Calu3 (cell line): Measurements from ENCODE around the gene TTC9. TPM values are rescaled to one million over a fixed set of nuclear protein-coding genes. Genes with fewer than 3 reads are reported as not detected.

Experiments
- BruUV-seq: library from RNA; stranded (reverse); fragments of 400-500 nt; replicated peaks from 2 replicates; lab custom pipeline; 2021; lab: Mats Ljungman, UMichigan
- CTCF ChIA-PET: fragments of 300-600 bp; sonication (Branson Sonifier 250); formaldehyde crosslinking; loops from one replicate; lab custom pipeline; 2022; ENCODE audit warnings: antibody characterized with exemption; lab: Charles Lee
- DNase-seq: peaks from one replicate; pipeline ENCODE4 v3.0.0; 2022
- H3K27ac Mint-ChIP-seq: one replicate; pipeline ENCODE4 v1.8.0; 2022; ENCODE audit warnings: mixed read lengths; ENCODE audit not compliant: unreplicated experiment
- H3K27me3 Mint-ChIP-seq: one replicate; pipeline ENCODE4 v1.8.0; 2022; ENCODE audit warnings: mixed read lengths; ENCODE audit not compliant: unreplicated experiment
- H3K36me3 Mint-ChIP-seq: one replicate; pipeline ENCODE4 v1.8.0; 2022; ENCODE audit warnings: mild to moderate bottlenecking, moderate library complexity, mixed read lengths; ENCODE audit not compliant: insufficient read depth, unreplicated experiment
- H3K4me1 Mint-ChIP-seq: one replicate; pipeline ENCODE4 v1.8.0; 2022; ENCODE audit warnings: mild to moderate bottlenecking, low read depth, mixed read lengths; ENCODE audit not compliant: unreplicated experiment
- H3K4me3 Mint-ChIP-seq: one replicate; pipeline ENCODE4 v1.8.0; 2022; ENCODE audit warnings: mild to moderate bottlenecking, low read depth, moderate library complexity, mixed read lengths; ENCODE audit not compliant: unreplicated experiment
- H3K9me3 Mint-ChIP-seq: one replicate; pipeline ENCODE4 v1.8.0; 2022; ENCODE audit warnings: low read depth, mixed read lengths; ENCODE audit not compliant: unreplicated experiment
- intact Hi-C: fragments of 100-400 bp; cut with micrococcal nuclease; formaldehyde crosslinking; loops from one replicate; pipeline ENCODE4 v1.10.0; 2022; ENCODE audit not compliant: unreplicated experiment
- total RNA-seq: library from RNA; stranded (reverse); gene quantifications from 2 replicates; pipeline ENCODE4 v1.2.3, GENCODE V29; 2022
- TF ChIP-seq, protein P1 (sequence below): fragments of 200-600 bp; IDR thresholded peaks from one replicate; pipeline ENCODE4 v1.8.0; 2022; ENCODE audit warnings: antibody characterized with exemption; ENCODE audit not compliant: unreplicated experiment

The TTC9 gene
- total RNA-seq, 1 experiment from 2014 or later: 9.8 TPM

DNA sequence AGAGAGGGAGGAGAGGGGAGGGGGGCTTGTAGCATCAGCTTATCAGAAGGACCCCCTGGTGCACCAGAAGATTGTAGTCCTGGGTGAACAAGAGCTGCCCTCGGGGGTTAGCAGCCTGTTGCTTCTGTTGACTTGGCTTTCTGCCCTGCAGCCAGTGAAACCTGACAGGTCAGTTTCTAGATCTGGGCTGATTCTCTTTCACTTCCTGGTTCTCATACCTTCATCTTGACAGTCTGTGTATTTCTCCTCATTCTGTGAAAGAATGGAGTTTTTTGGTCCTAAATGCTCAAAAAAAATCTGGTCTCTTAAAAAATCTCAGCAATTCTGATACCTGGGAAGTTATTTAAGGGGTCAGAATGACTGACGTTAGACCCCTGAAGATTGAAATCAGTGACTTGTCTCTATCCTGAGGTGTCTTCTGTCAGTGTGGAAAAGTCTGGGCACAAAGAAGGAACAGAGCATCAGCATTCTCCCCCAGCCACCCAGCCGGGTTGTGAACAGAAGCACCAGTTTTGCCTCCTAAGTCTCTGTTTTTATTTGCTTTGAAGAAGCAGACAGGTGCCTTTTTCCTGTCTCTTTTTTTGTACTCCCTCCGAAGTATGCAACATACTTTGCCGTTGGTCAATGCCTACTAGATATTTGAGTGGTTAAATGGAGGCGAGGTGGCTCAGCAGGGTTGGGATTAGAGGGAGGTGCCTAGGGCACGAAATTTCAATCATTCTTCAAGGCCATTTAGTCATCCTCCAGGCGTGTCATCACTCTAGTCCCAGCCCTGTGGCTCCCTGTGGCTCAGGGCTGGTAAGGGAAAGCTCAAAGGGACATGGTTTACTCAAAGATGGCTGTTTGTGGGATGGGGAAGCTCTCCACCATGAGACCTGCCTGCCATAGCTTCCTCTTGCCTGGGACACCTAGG is 24.0 kb downstream of the TTC9 start:
- H3K27me3 Mint-ChIP-seq: no peaks in the 10 kb centered on the region
- TSS peak; percentile 37 for BruUV-seq
- H3K9me3 Mint-ChIP-seq: no peaks in the 10 kb centered on the region
- H3K4me3 Mint-ChIP-seq: peak overlapping the region; percentile 41
- H3K4me1 Mint-ChIP-seq: peaks cover 63% of the 10 kb centered on the region
- peaks cover 15% of the 10 kb centered on the region for H3K36me3 Mint-ChIP-seq
- DNase-seq: peak; percentile 84
- intact Hi-C loops: no loop called here
- TF ChIP-seq, protein P1, sequence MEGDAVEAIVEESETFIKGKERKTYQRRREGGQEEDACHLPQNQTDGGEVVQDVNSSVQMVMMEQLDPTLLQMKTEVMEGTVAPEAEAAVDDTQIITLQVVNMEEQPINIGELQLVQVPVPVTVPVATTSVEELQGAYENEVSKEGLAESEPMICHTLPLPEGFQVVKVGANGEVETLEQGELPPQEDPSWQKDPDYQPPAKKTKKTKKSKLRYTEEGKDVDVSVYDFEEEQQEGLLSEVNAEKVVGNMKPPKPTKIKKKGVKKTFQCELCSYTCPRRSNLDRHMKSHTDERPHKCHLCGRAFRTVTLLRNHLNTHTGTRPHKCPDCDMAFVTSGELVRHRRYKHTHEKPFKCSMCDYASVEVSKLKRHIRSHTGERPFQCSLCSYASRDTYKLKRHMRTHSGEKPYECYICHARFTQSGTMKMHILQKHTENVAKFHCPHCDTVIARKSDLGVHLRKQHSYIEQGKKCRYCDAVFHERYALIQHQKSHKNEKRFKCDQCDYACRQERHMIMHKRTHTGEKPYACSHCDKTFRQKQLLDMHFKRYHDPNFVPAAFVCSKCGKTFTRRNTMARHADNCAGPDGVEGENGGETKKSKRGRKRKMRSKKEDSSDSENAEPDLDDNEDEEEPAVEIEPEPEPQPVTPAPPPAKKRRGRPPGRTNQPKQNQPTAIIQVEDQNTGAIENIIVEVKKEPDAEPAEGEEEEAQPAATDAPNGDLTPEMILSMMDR: no peak
- H3K27ac Mint-ChIP-seq: peak overlapping the region; percentile 91
- CTCF ChIA-PET: interaction anchor here (0.9 to 1.1 kb wide), 2 partner anchors 42 to 54 kb away, joined by 3 to 5 read pairs; no protein-coding TSS in a partner anchor

GRCh38 chr14:70666361-70666686 is 24.6 kb downstream of the TTC9 start:
- H3K4me1 Mint-ChIP-seq: peaks cover 58% of the 10 kb centered on the region
- no TSS peak for BruUV-seq
- H3K4me3 Mint-ChIP-seq: peak overlapping the region; percentile 41
- peaks cover 15% of the 10 kb centered on the region for H3K36me3 Mint-ChIP-seq
- no peak for DNase-seq
- peak overlapping the region; percentile 91 for H3K27ac Mint-ChIP-seq
- no peaks in the 10 kb centered on the region for H3K9me3 Mint-ChIP-seq
- H3K27me3 Mint-ChIP-seq: no peaks in the 10 kb centered on the region
- intact Hi-C loops: no loop called here
- TF ChIP-seq, protein P1: no peak
- CTCF ChIA-PET: interaction anchor here (0.9 kb wide), 1 partner anchor 53 kb away, joined by 3 read pairs; no protein-coding TSS in a partner anchor

GRCh38 chr14:70670992-70671651 is 29.4 kb downstream of the TTC9 start:
- BruUV-seq: no TSS peak
- intact Hi-C loops: no loop called here
- no peaks in the 10 kb centered on the region for H3K36me3 Mint-ChIP-seq
- TF ChIP-seq, protein P1: no peak
- CTCF ChIA-PET: no interaction called here
- DNase-seq: no peak
- no peak overlapping the region for H3K4me3 Mint-ChIP-seq
- H3K4me1 Mint-ChIP-seq: peaks cover 13% of the 10 kb centered on the region
- H3K27me3 Mint-ChIP-seq: no peaks in the 10 kb centered on the region
- no peaks in the 10 kb centered on the region for H3K9me3 Mint-ChIP-seq
- H3K27ac Mint-ChIP-seq: no peak overlapping the region

DNA sequence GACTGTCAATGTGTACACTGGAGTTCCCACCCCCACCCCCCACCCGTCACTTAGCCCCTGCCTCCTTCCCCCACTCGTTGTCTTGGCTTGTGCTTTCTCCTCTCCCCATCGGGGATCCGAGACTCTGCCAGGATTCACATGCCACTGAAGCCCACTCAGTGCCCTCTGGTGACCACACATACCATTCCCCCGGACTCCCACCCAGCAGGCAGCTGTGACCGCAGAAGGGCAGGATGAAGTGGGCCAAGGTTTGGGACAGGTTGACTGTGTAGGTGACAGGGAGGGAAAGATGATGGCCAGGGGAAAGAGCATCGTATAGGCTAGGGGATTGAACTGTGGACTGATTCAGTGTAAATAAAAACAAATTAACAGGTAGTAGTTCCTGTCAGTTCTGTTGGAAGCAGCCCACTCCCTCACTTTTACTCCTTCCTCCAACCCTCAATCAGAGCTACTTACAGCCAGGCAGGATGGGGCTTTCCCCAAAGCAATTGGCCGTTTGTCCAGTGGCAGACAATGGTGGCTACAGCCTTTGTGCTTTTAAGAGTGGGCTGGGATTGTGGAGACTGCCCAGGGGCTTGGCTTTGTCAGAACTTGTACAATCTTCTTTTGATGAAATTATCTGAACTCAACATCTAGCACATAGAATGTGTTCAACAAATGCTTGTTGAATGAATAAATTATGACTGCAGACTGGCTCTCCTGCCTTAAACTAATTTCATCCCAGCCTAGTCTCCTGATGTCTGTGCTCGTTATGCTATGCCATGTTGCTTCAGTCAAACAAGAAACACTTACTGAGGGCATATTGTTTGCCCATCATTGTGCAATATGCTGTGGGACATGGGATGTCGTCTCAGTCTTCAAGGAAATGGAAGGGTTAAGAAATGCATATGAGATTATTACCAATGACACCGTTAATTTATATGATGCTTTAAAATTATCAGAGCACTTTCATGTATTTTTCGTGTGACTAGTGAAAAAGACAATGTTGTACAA is 30.2 kb downstream of the TTC9 start:
- Mint-ChIP-seq H3K27me3 (no peaks in the 10 kb centered on the region), H3K27ac (no peak overlapping the region), H3K4me3 (no peak overlapping the region), H3K36me3 (no peaks in the 10 kb centered on the region), H3K4me1 (peaks cover 5% of the 10 kb centered on the region), H3K9me3 (no peaks in the 10 kb centered on the region)
- DNase-seq: no peak
- CTCF ChIA-PET: interaction anchor here (0.5 kb wide), 1 partner anchor 334 kb away, joined by 5 read pairs; no protein-coding TSS in a partner anchor
- TSS peak; percentile 47 for BruUV-seq
- TF ChIP-seq, protein P1: no peak
- intact Hi-C loops: no loop called here
